GM18517 (cell line): Measurements from ENCODE around the gene HERPUD1.
A peak's percentile ranks its signal among the peaks of the same experiment; 100 is the strongest.
"Not testable (repeated sequence)": the region's sequence is repeated elsewhere in the genome, so short reads cannot be mapped to it uniquely, and the experiment has no call there.

ENCODE experiments used
- ATAC-seq: cut with Tn5 transposase; IDR thresholded peaks from one replicate; pipeline ENCODE4 v1.9.1; 2021; ENCODE audit warnings: mild to moderate bottlenecking, moderate library complexity; ENCODE audit not compliant: unreplicated experiment

The HERPUD1 gene

GRCh38 chr16:56953006-56953405, 21.1 kb downstream of the HERPUD1 start:
- no peak for ATAC-seq

GRCh38 chr16:56956076-56956475, 24.1 kb downstream of the HERPUD1 start:
- no peak for ATAC-seq

- no peak for ATAC-seq
Observed at GRCh38 chr16:56956756-56957155, 24.8 kb downstream of the HERPUD1 start.

GRCh38 chr16:56960681-56961281, 28.8 kb downstream of the HERPUD1 start:
- ATAC-seq: no peak

- ATAC-seq: no peak
Observed at GRCh38 chr16:56961386-56961785, 29.4 kb downstream of the HERPUD1 start.

- ATAC-seq: no peak
Observed at GRCh38 chr16:56961851-56962281, 29.9 kb downstream of the HERPUD1 start, which contains the start of gene CETP. CETP (plus strand) TSS chr16:56961950; CDS start chr16:56961980, 30 bp downstream.

GRCh38 chr16:56964243-56965148, 32.6 kb downstream of the HERPUD1 start:
- ATAC-seq: peak; percentile 68

GRCh38 chr16:56965149-56966092, 33.5 kb downstream of the HERPUD1 start:
- ATAC-seq: no peak

- no peak for ATAC-seq
Observed at GRCh38 chr16:56966093-56966475, 34.1 kb downstream of the HERPUD1 start.

- no peak for ATAC-seq
Observed at GRCh38 chr16:56967733-56968132, 35.8 kb downstream of the HERPUD1 start.

GRCh38 chr16:56969769-56970168, 37.8 kb downstream of the HERPUD1 start:
- ATAC-seq: no peak

- peak; percentile 80 for ATAC-seq
Observed at GRCh38 chr16:56970934-56971767, 39.2 kb downstream of the HERPUD1 start.

- ATAC-seq: no peak
Observed at GRCh38 chr16:56971768-56972043, 39.8 kb downstream of the HERPUD1 start.

- no peak for ATAC-seq
Observed at GRCh38 chr16:56972403-56973293, 40.7 kb downstream of the HERPUD1 start.

GRCh38 chr16:56973294-56973689, 41.4 kb downstream of the HERPUD1 start:
- ATAC-seq: no peak

GRCh38 chr16:56973899-56974298, 42.0 kb downstream of the HERPUD1 start:
- ATAC-seq: not testable (repeated sequence)

- ATAC-seq: no peak
Observed at GRCh38 chr16:56974549-56975300, 42.8 kb downstream of the HERPUD1 start.

GRCh38 chr16:56975714-56976113, 43.8 kb downstream of the HERPUD1 start:
- ATAC-seq: no peak

GRCh38 chr16:56977216-56977615, 45.3 kb downstream of the HERPUD1 start:
- no peak for ATAC-seq
